Hepatocyte (in vitro differentiated cells): Measurements from ENCODE around the gene EPN1.

Source experiments
- CTCF ChIP-seq: fragments of 200-600 bp; sonication (generic); IDR thresholded peaks from 2 replicates; pipeline ENCODE4 v1.5.1; 2016; ENCODE audit warnings: antibody characterized with exemption, mild to moderate bottlenecking; ENCODE audit not compliant: poor library complexity
- EZH2 ChIP-seq: fragments of 200-600 bp; sonication (generic); IDR thresholded peaks from 2 replicates; pipeline ENCODE4 v1.6.1; 2016; ENCODE audit warnings: antibody characterized with exemption, mild to moderate bottlenecking, borderline replicate concordance
- EZH2phosphoT487 ChIP-seq: fragments of 200-600 bp; sonication (generic); IDR thresholded peaks from one replicate; pipeline ENCODE4 v1.6.1; 2018; ENCODE audit warnings: antibody characterized with exemption, mild to moderate bottlenecking, low read depth, moderate library complexity; ENCODE audit not compliant: unreplicated experiment, severe bottlenecking

GRCh38 chr19:55644842-55645511, 30.0 kb upstream of the EPN1 start:
- no peak for TF ChIP-seq CTCF
- TF ChIP-seq EZH2: no peak
- no peak for TF ChIP-seq EZH2phosphoT487
